ENCODE results near the gene DNASE1L1. TPM values are rescaled to one million over a fixed set of nuclear protein-coding genes. Genes with fewer than 3 reads are reported as not detected.
A peak's percentile ranks its signal among the peaks of the same experiment; 100 is the strongest.
"Not testable (repeated sequence)": the region's sequence is repeated elsewhere in the genome, so short reads cannot be mapped to it uniquely, and the experiment has no call there.

Gene DNASE1L1
- total RNA-seq, 1 donor from 2014 or later, result 49.2 TPM

DNA sequence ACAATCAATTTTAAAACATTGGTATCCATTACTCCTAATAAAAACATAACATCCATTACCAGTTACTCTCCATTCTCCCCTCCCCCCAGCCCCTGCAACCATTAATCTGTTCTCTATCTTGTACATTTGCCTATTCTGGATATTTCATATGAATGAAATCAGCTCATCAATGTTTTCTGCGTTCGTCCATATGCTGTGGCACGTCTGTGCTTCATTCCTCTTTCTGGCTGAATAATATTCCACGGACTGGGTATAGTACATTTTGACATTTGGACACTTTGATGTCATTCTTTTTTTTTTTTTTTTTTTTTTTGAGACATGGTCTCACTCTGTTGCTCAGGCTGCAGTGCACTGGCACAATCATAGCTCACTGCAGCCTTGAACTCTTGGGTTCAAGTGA, 5.2 kb downstream of the DNASE1L1 start:
- DNase-seq, result no peak

DNA sequence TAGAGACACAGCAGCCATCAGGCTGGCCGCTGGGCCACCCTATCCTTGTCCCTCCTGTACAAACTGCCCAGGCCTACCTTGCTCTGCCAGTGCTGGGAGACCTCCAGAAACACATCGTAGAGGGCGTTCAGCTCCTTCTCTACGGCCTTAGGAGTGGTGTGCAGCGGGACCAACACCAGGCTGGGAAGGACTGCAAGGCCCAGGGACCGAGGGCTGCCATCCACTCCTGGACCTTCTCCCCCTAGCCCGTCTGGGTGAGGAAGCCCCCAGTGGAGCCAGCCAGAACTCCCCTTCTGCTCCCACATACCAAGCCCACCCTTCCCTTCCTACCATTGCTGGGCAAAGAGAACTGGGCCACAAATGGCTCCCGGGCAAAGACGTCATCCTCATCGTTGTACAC, 5.9 kb downstream of the DNASE1L1 start:
- DNase-seq, result no peak

DNA sequence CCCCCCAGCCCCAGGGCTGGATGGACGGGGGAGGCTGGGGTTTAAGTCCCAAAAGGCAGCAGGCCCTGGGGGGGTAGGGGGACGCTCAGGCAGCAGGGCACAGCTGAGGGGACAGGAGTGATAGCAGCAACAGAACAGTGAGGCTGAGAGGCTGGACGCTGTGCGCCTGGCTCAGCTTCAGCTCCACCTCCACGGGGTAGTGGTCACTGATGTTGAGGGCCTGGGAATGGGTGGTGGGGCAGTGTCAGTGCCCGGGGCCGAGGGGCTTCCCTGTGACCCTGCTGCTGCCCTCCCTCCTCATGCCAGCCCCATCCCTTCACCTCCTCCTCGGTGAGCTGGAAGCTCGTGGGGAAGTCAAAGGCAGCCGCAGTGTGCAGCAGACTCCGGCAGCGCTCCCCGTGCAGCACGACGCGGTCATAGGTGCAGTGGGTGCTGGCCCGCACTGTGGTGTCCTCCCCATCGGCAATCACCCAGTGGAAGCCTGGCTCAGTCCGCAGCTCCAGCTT, 6.4 kb downstream of the DNASE1L1 start:
- DNase-seq, result no peak

DNA sequence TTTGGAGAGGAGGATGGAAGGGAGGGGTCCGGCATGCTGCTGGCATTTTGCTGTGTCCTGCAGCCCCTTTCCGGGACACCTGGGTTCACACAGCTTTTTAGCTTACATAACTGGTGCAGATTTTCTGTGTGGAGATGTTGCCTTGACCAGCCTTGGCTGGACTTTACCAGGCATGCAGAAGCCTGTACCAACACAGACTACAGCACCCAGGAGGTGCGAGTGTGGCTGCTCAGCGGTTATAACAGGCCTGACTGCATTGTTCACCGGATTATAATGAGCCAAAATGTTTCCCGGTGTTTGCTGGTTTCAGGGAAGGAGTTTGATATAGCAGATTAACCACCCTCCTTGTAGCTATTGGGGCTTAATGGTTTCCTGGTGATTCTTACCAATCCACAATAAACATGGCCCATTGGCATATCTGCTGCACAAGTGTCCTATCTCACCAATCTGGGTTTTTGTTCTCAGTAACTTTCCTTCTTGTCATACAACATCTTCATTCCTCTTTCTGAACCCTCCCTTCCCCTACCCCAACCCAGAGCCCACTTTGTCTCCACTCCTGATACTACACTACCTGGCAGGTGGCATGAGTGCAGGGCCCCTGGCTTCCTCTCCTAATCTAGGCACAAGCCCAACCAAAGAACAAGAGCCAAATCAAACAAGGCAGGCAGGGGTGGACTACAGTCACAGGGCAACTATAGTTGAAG, 7.0 kb downstream of the DNASE1L1 start:
- DNase-seq, result no peak

DNA sequence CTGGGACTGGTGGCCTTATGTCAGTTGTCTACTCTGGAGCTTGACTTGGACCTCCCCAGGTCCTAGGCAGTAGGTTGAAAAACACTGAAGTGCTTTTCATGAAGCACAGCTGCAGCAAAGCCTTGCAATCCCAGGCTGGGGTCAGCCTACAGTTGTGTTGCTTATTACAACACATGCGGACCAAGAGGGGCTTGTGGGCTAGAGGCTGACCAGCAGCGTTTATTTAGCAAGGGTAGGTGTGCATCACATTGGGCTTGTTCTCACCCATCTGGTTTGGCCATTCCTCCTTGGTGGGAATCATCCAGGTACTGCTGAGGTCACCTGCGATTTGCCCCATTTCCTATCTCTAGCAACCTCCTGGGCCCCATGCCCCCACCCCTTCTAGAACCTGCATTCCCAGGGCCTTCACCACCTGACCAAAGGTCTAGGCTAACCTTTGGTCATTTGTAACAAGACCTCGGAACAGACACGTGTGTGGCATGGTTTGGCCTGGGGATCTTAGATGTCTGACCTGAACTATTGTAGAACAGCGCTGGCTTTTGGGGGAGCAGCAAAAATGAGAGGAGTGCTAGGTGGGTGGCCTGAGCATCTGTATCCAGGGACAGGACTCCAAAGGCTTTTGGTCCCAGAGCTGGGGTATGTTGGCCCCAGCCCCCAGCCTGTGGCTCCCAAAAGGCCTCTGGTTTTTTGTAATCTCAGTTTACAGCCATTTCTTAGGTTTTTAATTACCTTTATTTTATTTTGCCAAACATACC, 7.8 kb downstream of the DNASE1L1 start:
- no peak for DNase-seq

DNA sequence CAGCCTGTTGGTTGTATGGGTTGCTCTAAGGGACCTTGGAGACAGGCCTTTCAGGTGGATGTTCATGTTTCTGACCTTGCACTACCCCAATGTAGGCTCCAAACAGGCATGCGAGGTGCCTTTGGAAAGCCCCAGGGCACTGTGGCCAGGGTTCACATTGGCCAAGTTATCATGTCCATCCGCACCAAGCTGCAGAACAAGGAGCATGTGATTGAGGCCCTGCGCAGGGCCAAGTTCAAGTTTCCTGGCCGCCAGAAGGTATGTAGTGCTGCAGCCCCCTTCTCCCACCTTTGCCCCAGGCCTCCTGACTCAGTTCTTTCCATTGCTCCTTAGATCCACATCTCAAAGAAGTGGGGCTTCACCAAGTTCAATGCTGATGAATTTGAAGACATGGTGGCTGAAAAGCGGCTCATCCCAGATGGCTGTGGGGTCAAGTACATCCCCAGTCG, 8.7 kb downstream of the DNASE1L1 start:
- not testable (repeated sequence) for DNase-seq

DNA sequence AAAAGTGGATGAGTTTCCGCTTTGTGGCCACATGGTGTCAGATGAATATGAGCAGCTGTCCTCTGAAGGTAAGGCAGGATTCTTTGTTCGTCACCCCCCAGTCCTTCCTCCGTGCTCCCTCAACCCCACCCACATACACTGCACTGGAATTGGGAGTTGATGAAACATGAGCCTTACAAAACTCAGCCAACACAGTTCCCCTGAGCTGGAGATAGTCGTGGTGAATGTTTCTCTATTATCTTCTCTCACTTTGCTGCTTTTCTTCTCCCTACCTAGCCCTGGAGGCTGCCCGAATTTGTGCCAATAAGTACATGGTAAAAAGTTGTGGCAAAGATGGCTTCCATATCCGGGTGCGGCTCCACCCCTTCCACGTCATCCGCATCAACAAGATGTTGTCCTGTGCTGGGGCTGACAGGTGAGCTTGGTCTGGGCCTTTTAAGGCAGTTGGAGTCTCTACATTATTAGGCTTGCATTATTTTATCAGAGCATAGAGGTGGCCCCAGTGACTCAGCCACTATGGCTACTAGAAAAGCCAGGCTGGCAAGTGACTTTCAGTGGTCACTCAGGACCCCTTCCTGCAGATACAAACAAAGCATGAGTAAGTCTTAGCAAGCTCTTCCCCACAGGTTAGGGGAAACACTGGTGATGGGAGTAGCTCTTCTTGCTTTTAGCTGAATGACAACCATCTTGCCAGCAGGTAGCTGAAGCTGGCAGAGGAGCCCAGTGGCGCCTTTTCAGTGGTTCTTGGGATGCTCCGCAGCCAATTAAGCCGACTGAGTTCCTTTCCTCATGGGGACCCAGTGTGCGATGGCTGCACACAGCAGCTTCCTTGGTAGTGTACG, 9.3 kb downstream of the DNASE1L1 start:
- DNase-seq, result no peak

DNA sequence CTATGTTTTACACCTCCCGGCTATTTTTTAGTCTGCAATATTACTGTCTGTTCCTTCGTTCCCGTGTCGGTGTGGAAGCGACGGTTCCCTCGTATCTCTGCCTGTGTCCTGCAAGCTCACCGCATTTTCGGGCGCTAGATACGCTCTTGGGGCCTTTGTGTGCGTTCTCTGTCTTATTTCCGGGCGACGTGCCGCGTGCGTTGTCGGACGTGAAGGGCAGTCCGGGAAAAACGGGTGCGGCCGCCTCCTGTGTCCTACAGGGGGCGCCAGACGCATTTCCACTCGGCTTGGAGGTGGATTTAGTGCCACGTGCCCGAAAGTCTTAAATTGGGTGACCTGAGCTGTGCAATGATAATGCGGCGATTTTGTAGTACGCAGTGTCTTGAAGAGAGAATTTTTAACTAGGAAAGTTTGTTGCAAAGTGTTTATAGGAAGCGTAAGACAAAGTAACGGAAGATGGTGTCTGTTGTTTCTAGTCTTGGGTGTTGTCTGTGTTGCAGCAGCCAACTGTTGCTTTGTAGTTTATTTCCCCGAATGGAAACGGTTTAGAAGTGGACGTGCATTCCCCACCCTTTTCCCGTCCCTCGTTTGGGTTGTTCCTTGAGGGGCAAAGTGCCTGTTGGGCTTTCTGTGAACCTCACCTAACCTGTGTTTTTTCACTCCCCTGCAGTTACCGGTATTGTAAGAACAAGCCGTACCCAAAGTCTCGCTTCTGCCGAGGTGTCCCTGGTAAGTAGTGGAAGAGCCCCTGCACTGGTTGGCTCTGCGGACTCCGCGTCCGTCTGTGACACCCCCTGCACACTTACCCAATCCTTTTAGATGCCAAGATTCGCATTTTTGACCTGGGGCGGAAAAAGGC, 10.2 kb downstream of the DNASE1L1 start:
- peak; percentile 93 for DNase-seq

DNA sequence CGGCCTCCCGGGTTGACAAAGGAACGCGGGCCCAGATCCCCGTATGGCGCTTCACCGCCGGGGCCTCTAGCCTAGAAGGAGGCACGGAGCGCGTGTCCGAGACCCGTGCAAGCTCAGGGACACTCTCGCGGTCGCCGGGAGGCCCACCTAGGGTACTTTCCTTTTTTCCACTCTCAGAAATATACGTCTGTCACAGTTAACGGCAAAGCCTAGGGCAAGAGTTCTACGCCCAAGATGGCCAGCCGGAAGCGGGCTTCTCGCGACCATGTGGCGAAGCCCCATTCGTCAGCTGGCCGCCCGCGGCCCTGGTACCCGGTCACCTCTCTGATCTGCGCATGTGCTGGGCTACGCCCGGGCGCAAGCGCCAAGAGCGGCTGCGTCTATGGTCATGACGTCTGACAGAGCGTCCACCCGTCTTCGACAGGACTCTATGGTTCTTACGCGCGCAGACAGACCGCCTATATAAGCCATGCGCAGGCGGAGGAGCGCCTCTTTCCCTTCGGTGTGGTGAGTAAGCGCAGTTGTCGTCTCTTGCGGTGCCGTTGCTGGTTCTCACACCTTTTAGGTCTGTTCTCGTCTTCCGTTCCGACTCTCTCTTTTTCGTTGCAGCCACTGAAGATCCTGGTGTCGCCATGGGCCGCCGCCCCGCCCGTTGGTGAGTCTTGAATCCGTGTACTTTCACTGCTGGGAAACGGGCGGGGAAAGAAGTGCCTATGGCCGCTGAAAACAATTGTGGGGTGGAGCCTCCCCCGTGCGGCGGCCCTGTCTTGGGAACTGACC, 11.0 kb downstream of the DNASE1L1 start, which contains the start of gene RPL10:
Gene RPL10 (plus strand): TSS at position 490 of the 780 bp plus-strand sequence. CDS start 143 bp downstream, at position 633.
- DNase-seq, result peak; percentile 97

DNA sequence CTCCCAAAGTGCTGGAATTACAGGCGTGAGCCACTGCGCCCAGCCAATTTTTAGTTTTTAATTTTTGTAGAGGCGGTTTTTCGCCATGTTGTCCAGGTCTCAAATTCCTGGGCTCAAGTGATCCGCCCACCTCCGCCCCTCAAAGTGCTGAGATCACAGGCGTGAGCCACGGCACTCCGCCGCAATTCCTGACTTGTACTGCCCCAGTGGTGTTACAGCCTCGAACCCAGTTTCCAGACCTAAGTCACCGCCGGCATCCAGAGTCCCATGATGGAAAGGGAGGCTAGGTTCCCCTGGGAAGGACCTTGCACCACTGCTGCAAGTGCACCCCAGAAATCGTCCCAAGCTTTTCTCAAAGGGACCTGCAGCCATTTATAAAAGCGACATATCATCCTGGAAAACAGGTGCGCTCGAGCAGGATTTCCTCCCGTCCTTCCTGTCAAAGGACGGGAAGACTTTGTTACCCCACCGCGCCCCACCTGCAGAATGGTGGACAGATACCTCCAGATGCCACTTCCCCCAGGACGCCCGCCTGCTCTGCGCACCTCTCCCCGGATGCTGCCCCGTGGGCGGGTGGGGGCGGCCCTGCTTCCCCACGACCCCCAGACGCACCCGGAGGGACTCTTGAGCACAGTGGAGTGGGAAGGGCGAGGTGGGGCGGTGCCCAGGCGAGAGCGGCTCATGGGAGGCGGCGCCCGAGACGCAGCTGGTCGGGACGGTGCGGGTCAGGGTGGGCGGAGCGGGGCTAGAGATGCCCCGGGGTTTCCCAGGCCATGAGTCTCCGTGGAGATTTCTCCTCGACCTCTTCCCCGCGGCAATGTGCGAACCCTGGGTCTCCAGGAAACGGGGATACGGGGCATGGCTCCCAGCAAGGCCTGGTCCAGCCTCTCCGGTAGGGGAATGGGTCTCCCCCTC, 11.8 kb downstream of the DNASE1L1 start:
- peak; percentile 88 for DNase-seq

DNA sequence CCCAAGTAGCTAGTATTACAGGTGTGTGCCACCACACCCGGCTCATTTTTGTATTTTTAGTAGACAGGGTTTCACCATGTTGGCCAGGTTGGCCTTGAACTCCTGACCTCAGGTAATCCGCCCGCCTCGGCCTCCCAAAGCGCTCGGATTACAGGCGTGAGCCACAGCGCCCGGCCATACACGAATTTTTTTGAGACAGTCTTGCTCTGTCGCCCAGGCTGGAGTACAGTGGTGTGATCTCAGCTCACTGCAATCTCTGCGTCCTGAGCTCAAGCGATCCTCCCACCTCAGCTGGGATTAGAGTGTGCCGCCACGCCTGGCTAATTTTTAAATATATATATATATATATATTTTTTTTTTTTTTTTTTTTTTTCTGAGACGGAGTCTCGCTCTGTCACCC, 12.7 kb downstream of the DNASE1L1 start:
- not testable (repeated sequence) for DNase-seq

DNA sequence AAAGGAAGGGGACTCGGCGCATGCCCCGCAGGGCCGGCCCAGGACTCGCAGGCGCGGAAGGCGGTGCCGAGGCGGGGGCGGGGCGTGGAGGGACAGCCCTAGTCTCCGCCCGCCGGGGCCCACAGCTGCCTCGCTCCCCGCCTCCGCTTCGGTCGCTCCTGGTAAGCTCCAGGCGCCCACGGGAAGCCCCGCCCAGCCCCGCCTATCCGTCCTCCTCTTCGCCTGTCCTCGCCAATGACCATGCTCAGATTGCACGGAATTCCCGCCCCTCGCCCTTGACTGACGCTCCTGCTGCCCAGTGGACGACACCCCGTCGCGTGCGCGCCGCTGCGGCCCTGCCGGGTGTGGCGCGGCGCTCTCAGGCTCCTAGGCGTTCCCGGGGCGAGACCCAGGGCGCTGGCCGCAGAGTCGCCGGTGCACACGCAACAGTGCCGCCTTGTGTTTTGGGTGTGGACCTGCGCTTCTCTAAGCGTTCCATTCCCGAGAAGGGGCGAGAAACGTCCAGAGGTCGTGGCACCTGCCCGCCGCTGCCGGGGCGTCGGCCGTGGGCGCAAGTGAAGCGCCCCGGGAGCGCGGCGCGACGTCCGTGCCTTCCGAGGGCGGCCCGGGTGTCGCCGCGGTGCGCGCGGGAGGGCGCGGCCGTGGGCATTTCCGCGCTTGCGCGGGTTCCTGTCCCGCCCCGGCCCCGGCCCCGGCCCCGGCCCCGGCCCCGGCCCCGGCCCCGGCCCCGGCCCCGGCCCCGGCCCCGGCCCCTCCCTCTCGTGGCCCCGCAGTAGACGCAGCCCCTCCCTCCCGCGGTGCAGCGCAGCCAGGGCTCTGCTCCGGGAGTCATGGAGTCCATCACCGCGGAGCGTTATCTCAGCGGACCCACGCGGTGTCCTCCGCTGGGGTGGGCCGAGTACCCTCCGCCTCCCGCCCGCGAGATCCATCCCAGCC, 19.0 kb downstream of the DNASE1L1 start:
- not testable (repeated sequence) for DNase-seq

DNA sequence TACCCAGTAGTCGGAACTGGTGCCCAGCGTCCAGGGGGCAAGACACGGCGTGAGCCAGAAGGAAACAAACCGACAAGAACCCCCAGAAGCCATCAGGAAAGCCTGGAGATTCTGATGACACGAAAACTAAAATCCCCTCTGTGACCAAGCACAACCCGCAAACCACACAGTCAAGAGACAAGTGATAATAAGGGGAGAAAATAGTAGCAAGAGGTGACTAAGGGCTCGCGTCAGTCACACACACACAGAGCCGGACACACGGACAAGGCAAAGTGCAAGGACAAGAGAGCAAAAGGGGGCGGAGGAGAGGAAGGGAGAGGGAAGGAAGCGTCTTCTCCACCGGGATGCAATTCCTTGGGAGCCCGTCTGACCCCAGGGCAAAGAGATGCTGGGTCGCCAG, 20.4 kb downstream of the DNASE1L1 start:
- DNase-seq, result not testable (repeated sequence)

DNA sequence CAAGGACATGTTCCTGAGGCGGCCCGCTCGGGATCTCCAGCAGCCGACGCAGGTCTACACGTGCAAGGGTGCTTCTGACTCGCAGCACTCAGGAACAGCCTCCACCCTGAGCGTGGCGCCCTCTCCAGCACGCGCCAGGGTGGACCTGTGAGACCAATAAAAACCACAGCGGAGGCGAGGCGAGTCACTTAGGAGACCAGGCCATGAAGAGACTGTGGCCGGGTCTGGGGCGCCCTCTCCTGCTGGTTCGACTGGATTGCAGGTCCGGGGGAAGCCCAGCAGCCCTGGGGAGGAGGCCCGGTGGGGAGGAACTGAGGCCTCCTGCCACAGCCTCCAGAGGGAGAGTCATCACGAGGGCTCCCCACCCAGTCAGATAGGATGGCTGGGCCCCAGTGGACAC, 21.0 kb downstream of the DNASE1L1 start:
- DNase-seq, result not testable (repeated sequence)

DNA sequence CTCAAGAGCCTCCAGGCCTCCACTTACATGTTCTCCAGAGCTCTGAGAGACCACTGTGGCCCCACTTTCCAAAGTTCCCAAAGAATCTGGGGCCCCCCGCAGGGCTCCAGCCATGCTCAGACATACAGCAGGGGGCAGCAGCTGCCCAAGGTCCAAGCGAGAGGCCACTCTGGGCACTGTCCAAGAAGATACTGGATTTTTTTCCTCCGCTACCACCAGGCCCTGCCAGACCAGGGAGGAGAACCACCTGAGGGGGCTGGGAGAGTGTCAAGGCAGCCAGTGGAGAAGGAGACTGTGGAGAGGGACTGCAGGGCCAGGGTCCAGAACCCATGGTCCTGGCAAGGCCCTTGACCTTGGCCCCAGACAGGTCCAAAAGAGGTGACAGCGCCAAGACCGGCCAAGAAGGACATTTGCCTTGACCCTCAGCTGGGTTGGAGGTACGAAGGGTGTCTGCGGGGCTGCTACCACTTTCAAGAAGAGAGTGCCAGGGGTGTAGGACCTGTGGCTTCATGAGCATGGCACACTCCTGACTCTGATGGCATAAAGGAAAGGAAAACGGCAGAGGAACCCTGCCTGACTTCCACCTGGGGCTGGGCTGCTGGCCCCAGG, 24.7 kb downstream of the DNASE1L1 start:
- no peak for DNase-seq

DNA sequence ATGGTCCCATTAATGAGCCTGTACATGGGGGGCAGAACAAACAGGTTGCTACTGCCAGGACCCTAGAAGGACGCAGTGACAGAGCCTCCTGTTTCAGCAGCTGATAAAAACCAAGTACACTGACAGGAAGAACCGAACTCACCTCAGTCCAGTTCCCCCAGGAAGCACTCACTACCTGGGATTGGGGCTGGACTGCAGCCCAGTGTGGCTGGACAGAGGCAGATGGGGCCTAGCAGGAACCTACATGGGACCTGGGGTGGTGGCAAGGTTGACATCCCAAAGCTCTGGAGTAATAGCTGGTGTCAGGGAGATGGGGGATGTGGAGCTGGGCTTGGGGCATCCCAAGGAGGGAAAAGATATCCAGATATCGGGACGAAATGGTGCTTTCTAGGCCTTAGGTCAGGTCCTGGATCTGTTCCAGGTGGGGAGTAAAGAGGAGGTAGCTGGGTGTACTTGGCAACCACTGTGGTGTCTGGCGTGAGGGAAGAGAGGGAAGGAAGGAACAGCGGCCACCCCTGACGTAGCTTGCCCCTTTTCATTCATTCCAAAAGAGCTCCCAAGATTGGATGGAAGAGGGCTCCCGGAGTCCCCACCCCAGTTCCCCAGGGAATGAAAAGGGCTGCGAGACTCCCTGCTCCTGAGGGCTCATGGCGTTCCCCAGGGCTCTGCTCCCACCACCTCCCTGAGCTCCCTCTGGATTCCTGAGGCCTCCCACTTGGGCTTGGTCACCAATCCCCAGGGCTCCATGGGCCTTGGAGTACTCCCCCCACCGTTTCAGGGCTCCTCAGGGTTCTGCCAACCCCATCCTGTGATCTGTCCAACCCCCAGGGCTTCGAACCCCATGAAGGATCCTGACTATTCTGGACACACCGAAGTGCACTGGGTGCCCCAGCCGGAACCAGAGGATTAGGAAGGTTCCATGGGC, 25.4 kb downstream of the DNASE1L1 start:
- DNase-seq, result no peak
